ENCODE measurements around the gene SOX9. TPM values are rescaled to one million over a fixed set of nuclear protein-coding genes. Genes with fewer than 3 reads are reported as not detected.

The SOX9 gene
- total RNA-seq, 1 donor from 2014 or later = 5.1 TPM

DNA sequence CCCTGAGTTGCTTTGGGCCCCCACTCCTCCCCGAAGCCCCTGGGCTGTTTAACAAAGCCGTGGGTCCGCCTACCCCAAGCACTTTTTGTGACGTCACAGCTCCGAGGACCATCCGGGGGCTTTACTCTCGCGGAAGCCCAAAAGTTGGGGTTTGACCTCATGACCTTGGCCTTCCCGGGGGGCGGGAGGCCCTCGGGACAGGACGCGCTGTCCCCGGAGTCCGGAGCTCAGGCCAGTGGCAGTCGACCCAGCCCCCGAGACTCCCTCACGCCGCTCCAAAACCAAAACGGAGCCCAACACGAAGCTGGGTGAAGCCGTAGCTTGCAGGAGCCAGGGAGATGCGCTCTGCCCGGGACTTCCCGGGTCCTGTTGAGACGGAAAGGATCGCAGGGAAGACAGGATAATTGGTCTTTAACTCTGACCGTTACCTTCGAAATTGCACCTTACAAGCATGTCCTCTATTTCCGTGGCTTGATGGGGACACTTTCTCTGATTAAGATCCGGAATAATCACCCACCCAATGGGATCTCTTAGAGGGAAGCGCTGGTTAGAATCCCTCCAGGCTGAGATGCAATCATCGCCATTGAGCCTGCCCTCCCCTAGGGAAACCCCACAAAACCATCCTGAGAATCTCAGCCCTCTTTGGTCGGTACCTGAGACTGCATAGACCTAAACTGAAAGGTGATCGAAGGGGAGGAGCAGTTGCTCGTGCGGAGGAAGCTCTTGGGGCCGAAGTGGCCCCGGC lies 4.9 kb upstream of the SOX9 start:
- H3K36me3 Mint-ChIP-seq (ENCODE audit: low read depth, unreplicated experiment) = no peaks in the 10 kb centered on the region
- peak overlapping the region; percentile 31 for H3K4me3 Mint-ChIP-seq (ENCODE audit: unreplicated experiment)
- peaks cover 19% of the 10 kb centered on the region for H3K27me3 Mint-ChIP-seq (ENCODE audit: unreplicated experiment)
- H3K4me1 Mint-ChIP-seq (ENCODE audit: unreplicated experiment) = peaks cover 17% of the 10 kb centered on the region
- no peak for DNase-seq (ENCODE audit: low spot score)
- TF ChIP-seq, protein P1, sequence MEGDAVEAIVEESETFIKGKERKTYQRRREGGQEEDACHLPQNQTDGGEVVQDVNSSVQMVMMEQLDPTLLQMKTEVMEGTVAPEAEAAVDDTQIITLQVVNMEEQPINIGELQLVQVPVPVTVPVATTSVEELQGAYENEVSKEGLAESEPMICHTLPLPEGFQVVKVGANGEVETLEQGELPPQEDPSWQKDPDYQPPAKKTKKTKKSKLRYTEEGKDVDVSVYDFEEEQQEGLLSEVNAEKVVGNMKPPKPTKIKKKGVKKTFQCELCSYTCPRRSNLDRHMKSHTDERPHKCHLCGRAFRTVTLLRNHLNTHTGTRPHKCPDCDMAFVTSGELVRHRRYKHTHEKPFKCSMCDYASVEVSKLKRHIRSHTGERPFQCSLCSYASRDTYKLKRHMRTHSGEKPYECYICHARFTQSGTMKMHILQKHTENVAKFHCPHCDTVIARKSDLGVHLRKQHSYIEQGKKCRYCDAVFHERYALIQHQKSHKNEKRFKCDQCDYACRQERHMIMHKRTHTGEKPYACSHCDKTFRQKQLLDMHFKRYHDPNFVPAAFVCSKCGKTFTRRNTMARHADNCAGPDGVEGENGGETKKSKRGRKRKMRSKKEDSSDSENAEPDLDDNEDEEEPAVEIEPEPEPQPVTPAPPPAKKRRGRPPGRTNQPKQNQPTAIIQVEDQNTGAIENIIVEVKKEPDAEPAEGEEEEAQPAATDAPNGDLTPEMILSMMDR (IDR thresholded peaks at IDR 0.05; ENCODE audit: unreplicated experiment) = no peak
- H3K27ac Mint-ChIP-seq (ENCODE audit: unreplicated experiment) = no peak overlapping the region
- no peaks in the 10 kb centered on the region for H3K9me3 Mint-ChIP-seq (ENCODE audit: unreplicated experiment)

GRCh38 chr17:72116661-72117521 lies 3.9 kb upstream of the SOX9 start:
- no peak overlapping the region for H3K27ac Mint-ChIP-seq (ENCODE audit: unreplicated experiment)
- H3K36me3 Mint-ChIP-seq (ENCODE audit: low read depth, unreplicated experiment) = no peaks in the 10 kb centered on the region
- peak overlapping the region; percentile 81 for H3K4me3 Mint-ChIP-seq (ENCODE audit: unreplicated experiment)
- H3K27me3 Mint-ChIP-seq (ENCODE audit: unreplicated experiment) = peaks cover 19% of the 10 kb centered on the region
- H3K4me1 Mint-ChIP-seq (ENCODE audit: unreplicated experiment) = peaks cover 17% of the 10 kb centered on the region
- TF ChIP-seq, protein P1 (IDR thresholded peaks at IDR 0.05; ENCODE audit: unreplicated experiment) = no peak
- peak; percentile 22 for DNase-seq (ENCODE audit: low spot score)
- H3K9me3 Mint-ChIP-seq (ENCODE audit: unreplicated experiment) = no peaks in the 10 kb centered on the region

GRCh38 chr17:72117535-72118334 lies 3.1 kb upstream of the SOX9 start:
- Mint-ChIP-seq H3K27me3 (ENCODE audit: unreplicated experiment) (peaks cover 19% of the 10 kb centered on the region), H3K27ac (ENCODE audit: unreplicated experiment) (no peak overlapping the region), H3K9me3 (ENCODE audit: unreplicated experiment) (no peaks in the 10 kb centered on the region), H3K4me1 (ENCODE audit: unreplicated experiment) (peaks cover 17% of the 10 kb centered on the region), H3K4me3 (ENCODE audit: unreplicated experiment) (peak overlapping the region; percentile 81), H3K36me3 (ENCODE audit: low read depth, unreplicated experiment) (no peaks in the 10 kb centered on the region)
- peak; percentile 36 for DNase-seq (ENCODE audit: low spot score)
- TF ChIP-seq, protein P1 (IDR thresholded peaks at IDR 0.05; ENCODE audit: unreplicated experiment) = no peak

GRCh38 chr17:72118335-72119076 lies 2.3 kb upstream of the SOX9 start:
- DNase-seq (ENCODE audit: low spot score) = peak; percentile 82
- Mint-ChIP-seq H3K36me3 (ENCODE audit: low read depth, unreplicated experiment) (peaks cover 4% of the 10 kb centered on the region), H3K9me3 (ENCODE audit: unreplicated experiment) (no peaks in the 10 kb centered on the region), H3K27ac (ENCODE audit: unreplicated experiment) (peak overlapping the region; percentile 11), H3K4me3 (ENCODE audit: unreplicated experiment) (peak overlapping the region; percentile 71), H3K27me3 (ENCODE audit: unreplicated experiment) (peaks cover 19% of the 10 kb centered on the region), H3K4me1 (ENCODE audit: unreplicated experiment) (peaks cover 21% of the 10 kb centered on the region)
- TF ChIP-seq, protein P1 (IDR thresholded peaks at IDR 0.05; ENCODE audit: unreplicated experiment) = peak; percentile 99
